GM21390 (cell line): ENCODE results near the gene PHGDH.
"Not testable (repeated sequence)": the region's sequence is repeated elsewhere in the genome, so short reads cannot be mapped to it uniquely, and the experiment has no call there.

ENCODE experiments used
- ATAC-seq: cut with Tn5 transposase; IDR thresholded peaks from one replicate; pipeline ENCODE4 v1.9.1; 2021; ENCODE audit not compliant: unreplicated experiment

PHGDH gene

GRCh38 chr1:119762409-119762808 lies 50.7 kb downstream of the PHGDH start:
- no peak for ATAC-seq

GRCh38 chr1:119762953-119763352 lies 51.2 kb downstream of the PHGDH start:
- no peak for ATAC-seq

- no peak for ATAC-seq
Measured at GRCh38 chr1:119764220-119764619, 52.5 kb downstream of the PHGDH start.

- ATAC-seq, result no peak
Measured at GRCh38 chr1:119766374-119766794, 54.6 kb downstream of the PHGDH start.

GRCh38 chr1:119767486-119767885 lies 55.8 kb downstream of the PHGDH start:
- ATAC-seq, result no peak

GRCh38 chr1:119768778-119769177 lies 57.0 kb downstream of the PHGDH start, which contains the start of gene HMGCS2:
Gene HMGCS2 (minus strand): TSS chr1:119768905. CDS start chr1:119768844, 61 bp downstream.
- no peak for ATAC-seq

GRCh38 chr1:119771016-119771415 lies 59.3 kb downstream of the PHGDH start:
- no peak for ATAC-seq

GRCh38 chr1:119771770-119772169 lies 60.0 kb downstream of the PHGDH start:
- no peak for ATAC-seq

GRCh38 chr1:119772298-119772697 lies 60.6 kb downstream of the PHGDH start:
- no peak for ATAC-seq

- ATAC-seq, result no peak
Measured at GRCh38 chr1:119773711-119774241, 62.0 kb downstream of the PHGDH start.

- ATAC-seq, result no peak
Measured at GRCh38 chr1:119774746-119775490, 63.2 kb downstream of the PHGDH start.

- ATAC-seq, result no peak
Measured at GRCh38 chr1:119778359-119778758, 66.6 kb downstream of the PHGDH start.

GRCh38 chr1:119778886-119779560 lies 67.3 kb downstream of the PHGDH start:
- no peak for ATAC-seq

GRCh38 chr1:119779869-119780356 lies 68.2 kb downstream of the PHGDH start:
- no peak for ATAC-seq

GRCh38 chr1:119781434-119782210 lies 69.9 kb downstream of the PHGDH start:
- ATAC-seq, result no peak

- ATAC-seq, result no peak
Measured at GRCh38 chr1:119782631-119783325, 71.0 kb downstream of the PHGDH start.

GRCh38 chr1:119783354-119784185 lies 71.8 kb downstream of the PHGDH start:
- ATAC-seq, result no peak

- ATAC-seq, result no peak
Measured at GRCh38 chr1:119784191-119784781, 72.6 kb downstream of the PHGDH start.

GRCh38 chr1:119786046-119786445 lies 74.3 kb downstream of the PHGDH start:
- not testable (repeated sequence) for ATAC-seq
